Measurements from ENCODE around the gene CTNNA3.

- TF ChIP-seq CTCF (conservative IDR thresholded peaks at IDR 0.05 in 1 of 2, IDR thresholded peaks at IDR 0.05 in 1 of 2; ENCODE audit: low read depth in 1 of 2, low read length in 2 of 2): no peak
- no peak for TF ChIP-seq EZH2 (IDR thresholded peaks at IDR 0.05; ENCODE audit: low read length, missing control alignments)
Observed at GRCh38 chr10:67100951-67101350, 595.0 kb downstream of the CTNNA3 start.
